HCEC 1CT (cell line): ENCODE measurements around the gene TCEAL4.
"Not testable (repeated sequence)": the region's sequence is repeated elsewhere in the genome, so short reads cannot be mapped to it uniquely, and the experiment has no call there.

Source experiments
- DNase-seq: peaks from one replicate; pipeline ENCODE4 v3.0.0-alpha.2; 2017

TCEAL4 gene

DNA sequence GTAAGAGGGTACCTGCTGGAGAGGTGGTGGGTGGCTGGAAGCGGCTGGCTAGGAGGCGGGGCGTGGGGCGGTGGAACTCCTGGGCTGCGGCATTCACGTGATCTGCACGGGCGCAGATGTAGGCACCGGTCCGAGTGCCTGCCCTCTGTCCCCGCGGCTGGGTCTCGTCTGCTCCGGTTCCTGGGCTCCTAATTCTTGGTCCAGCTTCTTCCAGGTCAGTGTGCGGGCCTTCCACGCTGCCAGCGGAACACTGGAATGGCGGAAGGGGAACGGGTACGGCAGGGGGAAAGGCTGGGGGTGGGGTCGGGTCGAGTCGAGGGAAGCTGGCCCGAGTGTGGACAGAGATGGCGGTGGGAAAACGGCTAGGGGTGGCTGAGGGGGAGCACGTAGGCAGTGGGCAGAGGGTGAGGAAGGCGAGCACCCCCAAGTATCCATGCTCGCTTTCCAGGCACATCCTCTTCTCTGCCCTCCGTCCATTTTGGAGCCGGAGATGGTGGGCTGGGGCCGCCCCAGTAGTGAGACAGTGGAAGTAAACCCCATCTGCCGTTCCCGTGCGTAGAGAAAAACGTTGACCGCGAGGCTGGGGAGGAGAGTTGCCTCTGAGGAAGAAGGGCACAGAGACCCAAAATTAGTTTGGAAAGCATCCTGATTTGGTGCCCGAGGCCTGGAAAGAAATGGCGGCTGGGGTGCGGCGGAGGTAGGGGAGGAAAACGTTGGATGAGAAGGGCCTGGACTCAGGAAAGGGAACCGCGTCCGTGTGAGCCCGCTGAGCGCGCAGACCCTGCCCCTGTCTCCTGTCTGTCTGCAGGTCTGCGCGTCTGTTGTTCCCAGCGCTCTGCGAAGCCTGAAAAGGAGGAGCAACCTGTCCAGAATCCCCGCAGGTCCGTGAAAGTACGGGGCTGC lies at the start of gene TCEAL4:
Gene TCEAL4 (plus strand): TSS at position 105 of the 903 bp plus-strand sequence. CDS start 1,161 bp downstream, outside the sequence.
- peak; percentile 7 for DNase-seq

DNA sequence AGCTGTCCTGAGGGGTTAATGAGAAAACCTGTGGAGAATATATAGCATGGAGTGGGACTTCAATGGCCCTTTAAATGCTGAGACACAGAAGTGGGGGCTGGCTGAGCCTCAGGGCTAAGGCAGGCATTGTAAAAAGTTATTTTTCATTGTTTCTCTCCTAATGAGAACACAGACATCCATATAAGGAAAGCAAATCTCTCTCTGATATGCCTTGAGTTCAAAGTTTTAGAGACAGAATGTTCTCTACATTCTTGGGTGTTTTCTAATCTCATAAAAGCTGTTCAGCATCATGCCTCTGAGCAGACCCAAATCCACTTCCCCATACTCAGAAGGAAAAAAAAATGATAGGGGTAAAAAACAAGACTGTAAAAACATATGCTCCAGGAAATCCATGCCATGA lies 49.2 kb upstream of the TCEAL4 start:
- peak; percentile 47 for DNase-seq

DNA sequence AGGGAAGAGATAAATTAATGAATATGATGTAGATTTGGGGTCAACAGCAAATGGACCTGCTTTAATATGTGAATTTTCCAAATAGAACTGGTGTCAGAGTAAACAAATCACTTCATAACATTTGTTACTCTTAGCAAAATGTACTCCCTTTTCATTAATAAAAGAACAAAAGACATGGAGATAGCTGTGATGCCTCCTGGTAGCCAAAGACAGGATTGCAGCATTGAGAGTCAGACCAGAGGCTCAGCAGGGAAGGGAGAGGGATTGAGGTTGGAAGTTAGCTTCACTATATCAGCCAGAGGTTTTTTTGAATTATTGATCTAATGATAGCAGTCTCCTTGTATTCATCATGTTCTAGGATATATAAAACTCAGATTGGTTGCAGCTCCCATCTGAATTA lies 48.6 kb upstream of the TCEAL4 start:
- DNase-seq = no peak

DNA sequence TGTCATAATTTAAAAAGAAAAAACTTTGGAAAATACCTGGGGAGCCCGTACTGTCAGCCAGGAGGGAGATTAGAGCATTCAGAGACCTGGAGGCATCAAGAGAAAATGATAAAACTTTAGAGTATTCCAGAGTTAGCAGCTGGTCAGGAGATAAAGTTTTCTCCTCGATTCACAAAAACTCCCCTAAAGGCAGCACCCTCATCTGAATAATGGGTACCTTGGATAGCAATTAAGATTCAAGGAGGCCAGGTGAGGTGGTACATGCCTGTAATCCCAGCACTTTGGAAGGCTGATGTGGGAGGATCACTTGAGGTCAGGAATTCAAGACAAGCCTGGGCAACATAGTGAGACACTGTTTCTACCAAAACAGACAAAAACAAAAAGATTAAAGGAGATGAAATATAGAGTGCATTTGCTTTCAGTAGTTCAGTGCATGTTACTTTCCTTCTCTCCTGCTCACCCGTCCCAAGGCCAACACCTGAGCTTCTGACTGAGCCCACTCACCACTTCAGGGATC lies 47.4 kb upstream of the TCEAL4 start:
- DNase-seq = no peak

DNA sequence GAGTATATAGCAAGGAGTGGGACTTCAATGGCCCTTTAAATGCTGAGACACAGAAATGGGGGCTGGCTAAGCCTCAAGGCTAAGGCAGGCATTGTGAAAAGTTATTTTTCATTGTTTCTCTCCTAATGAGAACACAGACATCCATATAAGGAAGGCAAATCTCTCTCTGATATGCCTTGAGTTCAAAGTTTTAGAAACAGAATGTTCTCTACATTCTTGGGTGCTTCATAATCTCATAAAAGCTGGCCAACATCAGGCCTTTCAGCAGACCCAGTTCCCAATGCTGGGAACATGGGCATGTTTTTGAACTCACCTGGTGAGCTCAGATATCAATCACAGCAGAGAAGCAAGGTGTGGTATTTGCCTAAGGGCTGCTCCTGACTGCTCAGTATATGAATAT lies 46.6 kb upstream of the TCEAL4 start:
- DNase-seq = peak; percentile 69

DNA sequence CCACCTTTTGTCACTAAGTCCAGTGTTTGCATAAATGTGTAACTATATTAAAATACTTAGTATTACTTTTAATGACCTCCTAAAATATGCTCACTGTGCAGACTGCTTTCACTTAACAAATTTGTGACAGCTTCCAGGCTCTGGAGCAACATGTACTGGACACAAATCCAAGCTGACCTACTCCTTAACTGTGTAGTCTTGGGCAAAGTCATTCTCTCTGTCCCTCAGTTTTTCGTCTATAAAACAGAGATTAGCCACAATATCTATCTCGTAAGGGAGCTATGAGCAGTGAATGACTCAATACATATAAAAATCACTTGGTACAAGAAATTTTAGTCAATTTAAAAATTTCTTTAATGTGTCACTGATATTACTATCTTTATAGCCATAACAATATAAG lies 45.6 kb upstream of the TCEAL4 start:
- DNase-seq = no peak

DNA sequence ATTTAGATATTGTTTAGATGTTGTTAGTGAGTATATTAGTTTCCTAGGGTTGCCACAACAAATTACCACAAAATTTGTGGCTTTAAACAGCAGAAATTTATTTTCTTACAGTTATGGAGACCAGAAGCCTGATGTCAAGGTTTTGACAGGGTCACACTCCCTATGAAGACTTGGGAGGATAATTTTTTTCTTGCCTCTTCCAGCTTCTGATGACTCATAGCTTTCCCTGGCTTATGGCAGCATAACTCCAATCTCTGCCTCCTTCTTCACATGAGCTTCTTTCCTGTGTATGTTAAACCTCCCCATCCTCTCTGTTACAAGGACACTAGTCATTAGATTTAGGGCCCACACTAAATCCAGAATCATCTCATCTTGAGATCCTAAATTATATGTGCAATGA lies 45.2 kb upstream of the TCEAL4 start:
- DNase-seq = peak; percentile 58

DNA sequence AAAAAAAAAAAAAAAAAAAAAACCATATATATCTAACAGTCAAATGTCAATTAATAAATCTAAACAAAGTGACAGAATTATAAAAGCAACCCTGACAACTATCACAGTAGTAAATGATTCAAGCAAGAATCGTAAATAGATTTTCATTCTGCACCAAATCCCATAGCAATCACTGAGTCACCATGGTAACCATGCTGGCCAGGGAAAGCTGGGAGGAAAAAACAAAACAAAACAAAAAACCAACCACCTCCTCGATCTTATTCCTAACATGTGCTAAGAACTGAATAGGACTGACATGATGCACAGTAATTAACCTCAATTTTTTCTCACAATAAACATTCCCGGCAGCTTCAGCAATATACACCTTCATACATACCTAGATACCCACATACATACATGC lies 35.4 kb upstream of the TCEAL4 start:
- no peak for DNase-seq

DNA sequence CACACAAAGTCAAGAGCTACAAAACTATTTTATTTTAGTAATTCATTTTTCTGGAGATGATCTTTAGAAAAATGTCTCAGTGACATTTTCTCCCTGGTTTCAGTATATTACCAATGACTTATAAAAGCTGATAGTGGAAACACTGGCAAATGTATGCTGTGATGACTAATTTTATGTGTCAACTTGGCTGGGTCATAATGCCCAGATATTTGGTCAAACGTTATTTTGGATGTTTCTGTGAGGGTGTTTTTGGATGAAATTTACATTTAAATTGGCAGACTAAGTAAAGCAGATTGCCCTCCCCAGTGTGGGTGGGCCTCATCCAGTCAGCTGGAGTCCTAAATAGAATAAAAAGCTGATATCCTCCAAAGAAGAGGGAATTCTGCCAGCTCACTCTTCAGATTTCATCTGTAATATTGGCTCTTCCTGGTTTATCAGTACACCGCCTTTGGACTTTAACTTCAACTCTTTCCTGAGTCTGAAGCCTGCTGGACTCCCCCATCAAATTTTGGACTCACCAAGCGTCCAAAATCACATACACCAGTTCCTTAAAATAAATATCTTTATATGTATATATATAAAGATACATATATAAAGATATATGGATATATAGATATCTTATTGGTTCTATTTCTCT lies 34.8 kb upstream of the TCEAL4 start:
- no peak for DNase-seq

DNA sequence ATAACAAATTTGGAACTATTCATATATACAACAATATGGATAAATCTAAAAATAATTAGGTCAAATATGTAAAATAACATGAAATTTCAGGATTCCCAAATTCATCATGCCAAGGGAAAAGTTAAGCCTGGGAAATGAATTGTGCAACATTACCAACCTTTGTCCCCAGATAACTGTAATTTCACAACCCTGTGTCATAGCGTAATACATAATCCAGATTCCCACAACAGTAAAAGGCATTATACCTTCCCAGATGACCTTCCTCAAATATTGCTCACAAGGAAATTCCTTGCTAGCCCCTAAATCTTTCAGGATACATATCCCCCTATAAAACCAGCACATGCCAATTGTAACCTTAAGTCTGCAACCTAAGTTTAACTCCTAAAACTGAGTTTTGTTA lies 33.1 kb upstream of the TCEAL4 start:
- no peak for DNase-seq

DNA sequence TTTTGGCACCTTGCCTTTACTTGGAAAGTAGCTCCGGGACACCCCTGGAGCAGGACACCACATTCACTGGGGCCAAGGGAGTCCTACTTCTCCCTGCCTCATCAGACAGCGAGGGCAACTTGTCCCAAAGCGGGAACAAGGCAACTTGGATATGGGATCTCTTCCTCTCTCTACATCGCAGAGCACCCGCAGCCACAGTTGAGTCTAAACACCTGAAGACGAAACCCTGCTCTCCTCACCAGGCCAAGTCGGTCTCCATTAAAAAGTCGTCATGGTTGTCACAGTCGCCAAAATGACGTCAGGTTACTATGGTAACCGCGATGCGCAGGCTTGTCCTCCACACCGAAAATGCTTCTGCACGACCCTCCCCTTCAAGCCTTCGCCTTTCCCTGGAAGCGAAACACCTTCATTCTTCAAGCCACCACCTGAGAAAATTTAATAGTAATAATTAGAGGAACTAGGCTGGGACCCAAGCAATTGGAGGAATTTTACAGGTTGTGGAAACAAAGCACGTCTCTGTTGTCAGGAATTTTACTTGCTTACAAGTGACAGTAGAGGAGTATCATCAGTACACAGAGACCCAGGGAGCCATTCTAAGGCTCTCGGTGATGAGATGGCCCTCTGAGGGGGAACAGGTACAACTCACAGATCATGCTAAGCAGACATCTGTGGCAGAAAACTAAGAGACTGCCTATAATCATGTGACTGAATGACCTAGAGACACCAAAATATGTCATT lies 30.5 kb upstream of the TCEAL4 start:
- DNase-seq = peak; percentile 59

DNA sequence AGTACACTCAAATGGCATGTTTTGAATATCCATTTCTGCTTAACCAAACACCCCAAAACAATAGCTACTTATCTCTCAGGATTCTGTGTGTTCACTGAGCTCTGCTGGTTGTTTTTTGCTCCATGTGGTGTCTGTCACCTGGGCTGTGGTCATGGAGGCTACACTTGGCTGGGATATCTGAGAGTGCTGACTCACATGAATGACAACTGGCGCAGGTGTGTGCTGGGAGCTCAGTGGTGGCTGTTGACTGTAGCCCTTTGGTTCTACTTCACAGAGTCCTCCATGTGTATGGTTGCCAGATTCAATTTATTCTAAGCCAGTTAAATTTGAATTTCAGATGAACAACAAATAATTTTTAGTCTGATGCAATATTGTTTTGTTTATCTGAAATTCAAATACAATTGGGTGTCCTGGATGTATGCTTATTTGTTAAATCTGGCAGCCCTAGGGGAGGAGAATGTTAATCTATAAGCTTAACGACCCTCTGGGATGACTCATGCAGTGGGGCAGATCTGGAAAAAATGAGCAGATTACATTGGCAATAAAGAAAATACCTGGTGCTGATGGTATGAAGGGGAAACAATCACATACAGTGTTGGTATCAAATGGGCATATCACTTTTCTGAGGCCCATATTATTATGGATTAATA lies 28.2 kb upstream of the TCEAL4 start:
- DNase-seq = no peak

DNA sequence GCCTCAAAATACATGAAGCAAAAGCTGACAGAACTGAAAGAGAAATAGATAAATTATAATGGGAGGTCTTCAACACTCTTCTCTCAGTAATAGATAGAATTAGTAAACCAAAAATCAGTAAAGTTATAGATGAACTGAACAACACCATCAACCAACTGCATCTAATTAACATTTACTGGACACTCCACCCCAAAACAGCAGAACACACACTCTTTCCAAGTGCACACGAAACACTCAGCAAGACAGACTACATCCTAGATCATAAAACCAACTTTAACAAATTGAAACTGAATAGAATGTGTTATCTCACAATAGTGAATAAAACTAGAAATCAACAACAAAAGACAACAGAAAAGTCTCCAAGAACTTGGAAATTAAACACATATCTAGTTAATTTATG lies 25.1 kb upstream of the TCEAL4 start:
- DNase-seq = no peak

DNA sequence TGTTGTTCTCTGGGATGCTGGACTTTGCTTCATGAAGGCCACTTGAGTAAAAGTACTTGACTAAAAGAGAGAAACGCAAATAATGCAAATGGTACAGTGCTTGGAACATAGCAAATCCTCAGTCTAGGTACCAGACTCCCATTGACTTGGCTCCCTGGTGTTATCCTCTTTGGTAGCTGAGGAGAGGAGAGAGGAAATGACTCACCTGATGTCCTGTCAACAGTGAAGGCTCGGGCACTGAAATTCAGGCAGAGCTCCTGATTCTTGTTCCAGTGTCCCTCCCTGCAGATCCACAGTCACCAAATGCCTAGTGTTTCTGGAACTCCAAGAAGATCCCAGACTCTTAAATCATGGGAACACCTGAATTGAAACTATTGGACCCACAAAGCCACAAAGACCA lies 22.5 kb upstream of the TCEAL4 start:
- peak; percentile 26 for DNase-seq

DNA sequence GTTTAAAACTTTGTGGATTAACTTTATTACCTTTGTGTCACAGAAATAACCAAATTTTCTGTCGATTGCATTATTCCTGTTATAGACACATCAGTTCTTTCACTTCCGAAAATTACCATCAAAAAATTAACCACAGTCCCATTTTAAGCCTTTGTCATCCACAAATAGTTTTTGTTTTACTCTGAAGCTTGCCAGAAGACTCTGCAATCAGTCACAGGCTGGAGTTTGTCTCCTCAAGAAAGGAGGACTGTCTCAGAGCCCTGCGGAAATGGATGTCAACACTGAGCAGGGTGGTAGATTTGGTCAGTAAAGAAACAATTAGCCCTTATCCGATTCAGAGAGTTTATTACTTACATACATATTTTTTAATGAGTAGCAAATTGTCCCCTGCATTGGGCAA lies 20.1 kb upstream of the TCEAL4 start:
- no peak for DNase-seq

DNA sequence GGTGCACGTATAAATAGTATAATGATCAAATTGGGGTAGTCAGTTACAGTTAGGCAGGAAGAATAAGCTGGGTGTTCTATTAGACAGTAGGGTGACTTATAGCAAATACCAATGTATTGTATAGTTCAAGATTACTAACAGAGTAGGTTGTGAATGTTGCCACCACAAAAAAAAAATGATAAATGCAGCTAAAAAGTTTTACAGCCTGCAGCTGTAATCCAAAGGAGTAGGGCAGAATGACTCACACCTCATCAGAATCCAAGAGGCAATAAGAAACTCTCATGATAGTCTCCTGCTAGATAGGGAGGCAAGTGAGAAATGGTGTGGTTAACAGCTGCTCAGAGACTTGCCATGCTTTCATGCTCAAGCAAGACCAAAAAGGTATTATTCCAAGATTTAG lies 19.6 kb upstream of the TCEAL4 start:
- DNase-seq = peak; percentile 65

DNA sequence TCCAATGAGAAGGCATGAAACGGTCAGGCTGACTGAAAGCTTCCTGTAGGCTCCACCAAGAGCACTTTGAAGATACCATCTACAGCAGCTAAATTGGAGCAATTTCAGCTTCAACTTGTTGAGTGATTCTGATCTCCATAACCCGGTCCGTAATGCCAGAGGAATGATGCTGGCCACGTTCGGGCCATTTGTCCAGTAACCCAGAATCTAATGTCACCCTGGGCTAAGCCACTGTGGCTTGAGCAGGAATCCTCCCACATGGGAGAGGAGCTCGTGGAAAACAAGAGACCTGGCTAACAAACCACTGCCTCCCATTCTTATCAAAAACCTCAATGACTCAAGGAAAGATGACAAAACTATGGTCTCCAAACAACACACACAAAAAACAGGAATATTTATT lies 14.2 kb upstream of the TCEAL4 start:
- no peak for DNase-seq

DNA sequence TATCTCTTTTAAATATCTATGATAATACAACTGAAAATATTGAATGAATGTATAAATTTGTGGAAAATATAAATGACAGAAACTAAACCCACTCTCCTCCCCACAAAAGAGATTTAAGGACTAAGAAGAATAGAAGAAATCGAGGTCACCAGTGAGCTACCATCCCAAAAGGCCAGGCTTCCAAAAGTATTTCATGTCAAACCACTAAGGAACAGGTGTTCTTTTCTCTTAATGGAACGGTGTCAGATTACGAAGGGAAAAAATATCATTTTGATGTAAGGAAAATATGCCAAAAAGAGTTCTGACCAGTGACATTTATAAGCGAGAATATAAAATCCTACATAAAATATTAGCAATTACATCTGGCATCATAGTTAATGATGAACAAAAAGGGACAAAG lies 13.6 kb upstream of the TCEAL4 start:
- no peak for DNase-seq

DNA sequence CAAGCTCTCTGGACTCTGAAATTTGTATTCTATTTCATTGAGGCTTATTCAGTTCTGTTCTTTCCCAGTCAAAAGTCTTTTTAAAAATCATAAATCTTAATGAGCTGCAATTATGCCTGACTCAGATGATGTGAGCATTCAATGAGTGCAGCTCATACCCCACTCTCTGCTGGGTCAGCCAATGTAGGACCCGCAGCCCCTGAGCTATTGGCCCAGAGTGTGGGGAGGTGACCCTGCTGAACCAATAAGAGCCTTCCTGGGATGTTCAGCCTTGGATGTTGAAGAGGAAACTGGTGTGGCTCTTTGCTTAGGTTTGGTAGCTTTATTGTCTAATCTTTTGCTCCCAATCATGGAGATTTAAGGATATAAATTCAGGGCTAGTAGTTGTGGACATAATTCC lies 12.1 kb upstream of the TCEAL4 start:
- DNase-seq = no peak

DNA sequence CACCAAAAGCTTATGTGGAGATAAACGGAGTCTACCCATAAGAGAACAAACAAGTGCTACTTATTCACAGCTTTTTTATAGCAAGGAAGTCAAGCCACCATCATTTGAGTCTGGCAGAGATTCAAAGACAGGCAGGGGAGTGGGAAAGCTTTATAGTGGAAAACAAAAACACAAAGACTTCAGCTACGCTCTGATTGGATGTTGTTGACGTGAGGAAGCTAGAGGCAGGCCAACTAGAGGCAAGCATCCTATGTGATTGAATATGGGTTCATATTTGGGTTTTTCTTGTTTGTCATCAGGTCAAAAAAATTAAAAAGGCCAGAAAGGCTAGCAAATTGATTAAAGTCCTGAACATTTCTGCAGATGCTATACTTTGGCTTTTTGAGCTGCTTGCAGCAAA lies 719 bp upstream of the TCEAL4 start:
- DNase-seq = no peak

DNA sequence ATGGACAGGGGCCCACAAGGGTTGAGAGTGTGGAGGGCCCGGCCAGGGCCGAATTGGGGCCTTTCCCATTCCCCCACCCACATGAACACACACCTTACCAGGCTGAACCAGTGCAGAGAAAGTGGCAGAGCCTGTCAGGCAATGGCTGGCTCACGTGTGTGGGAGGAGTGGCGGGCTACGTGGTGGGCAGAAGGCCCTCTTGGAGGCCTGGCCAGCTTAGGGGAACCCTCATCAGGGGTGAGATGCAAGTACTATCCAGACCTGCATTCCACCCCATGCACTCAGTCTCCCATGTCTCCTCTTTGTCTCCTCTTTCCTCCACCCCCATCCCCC lies 965 bp downstream of the TCEAL4 start:
- DNase-seq = no peak

DNA sequence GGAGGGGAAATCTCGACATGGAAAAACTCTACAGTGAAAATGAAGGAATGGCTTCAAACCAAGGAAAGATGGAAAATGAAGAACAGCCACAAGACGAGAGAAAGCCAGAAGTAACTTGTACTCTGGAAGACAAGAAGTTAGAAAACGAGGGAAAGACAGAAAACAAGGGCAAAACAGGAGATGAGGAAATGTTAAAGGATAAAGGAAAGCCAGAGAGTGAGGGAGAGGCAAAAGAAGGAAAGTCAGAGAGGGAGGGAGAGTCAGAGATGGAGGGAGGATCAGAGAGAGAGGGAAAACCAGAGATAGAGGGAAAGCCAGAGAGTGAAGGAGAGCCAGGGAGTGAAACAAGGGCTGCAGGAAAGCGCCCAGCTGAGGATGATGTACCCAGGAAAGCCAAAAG lies 1.3 kb downstream of the TCEAL4 start:
- no peak for DNase-seq

DNA sequence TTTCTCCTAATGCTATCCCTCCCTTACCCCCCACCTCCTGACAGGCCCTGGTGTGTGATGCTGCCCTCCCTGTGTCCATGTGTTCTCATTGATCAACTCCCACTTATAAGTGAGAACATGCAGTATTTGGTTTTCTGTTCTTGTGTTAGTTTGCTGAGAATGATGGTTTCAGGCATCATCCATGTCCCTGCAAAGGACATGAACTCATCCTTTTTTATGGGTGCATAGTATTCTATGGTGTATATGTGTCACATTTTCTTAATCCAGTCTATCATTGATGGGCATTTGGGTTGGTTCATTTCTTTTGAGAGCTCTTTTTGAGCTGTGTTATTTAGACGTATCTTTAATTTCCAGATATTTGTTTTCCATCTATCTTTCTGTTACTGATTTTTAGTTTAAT lies 7.0 kb downstream of the TCEAL4 start:
- DNase-seq = not testable (repeated sequence)
